ENCODE results near the gene CCNL2.

Gene CCNL2

GRCh38 chr1:1340791-1341548 lies 58.2 kb downstream of the CCNL2 start:
- no peak for DNase-seq

- no peak for DNase-seq
Measured at GRCh38 chr1:1340185-1340584, 59.0 kb downstream of the CCNL2 start.

DNA sequence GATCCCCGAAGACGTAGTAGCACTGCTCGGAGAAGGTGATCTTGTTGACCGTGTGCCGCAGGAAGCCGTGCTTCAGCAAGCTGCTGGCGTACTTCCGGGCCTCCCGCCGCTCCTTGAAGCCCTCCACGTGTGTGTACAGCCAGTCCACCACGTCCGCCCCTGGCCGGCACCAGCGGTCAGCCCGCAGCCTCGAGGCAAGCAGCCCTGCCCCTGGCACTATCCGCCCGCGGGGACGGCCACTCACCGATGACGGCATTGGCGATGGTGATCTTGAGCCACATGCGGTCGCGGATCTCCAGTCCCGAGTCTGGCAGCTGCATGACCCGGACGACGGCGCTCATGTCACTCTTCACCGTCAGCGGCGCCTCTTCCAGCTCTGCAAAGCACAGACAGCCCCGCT lies 60.9 kb downstream of the CCNL2 start:
- no peak for DNase-seq

DNA sequence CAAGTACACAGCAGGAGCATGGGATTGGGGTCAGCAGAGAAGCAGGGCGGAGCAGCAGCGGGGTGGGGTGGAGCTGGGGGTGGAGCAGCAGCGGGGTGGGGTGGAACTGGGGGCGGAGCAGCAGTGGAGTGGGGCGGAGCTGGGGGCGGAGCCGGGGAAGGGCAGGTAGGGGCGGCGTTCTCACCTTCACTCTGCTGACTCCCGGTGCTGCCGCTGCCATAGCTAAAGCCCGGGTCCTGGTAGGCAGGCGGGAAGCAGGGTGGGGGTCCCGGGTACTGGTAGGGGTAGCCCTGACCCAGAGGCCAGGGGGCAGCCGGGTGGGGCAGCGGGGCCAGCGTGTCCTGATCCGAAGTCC lies 61.4 kb downstream of the CCNL2 start:
- DNase-seq = peak; percentile 38

DNA sequence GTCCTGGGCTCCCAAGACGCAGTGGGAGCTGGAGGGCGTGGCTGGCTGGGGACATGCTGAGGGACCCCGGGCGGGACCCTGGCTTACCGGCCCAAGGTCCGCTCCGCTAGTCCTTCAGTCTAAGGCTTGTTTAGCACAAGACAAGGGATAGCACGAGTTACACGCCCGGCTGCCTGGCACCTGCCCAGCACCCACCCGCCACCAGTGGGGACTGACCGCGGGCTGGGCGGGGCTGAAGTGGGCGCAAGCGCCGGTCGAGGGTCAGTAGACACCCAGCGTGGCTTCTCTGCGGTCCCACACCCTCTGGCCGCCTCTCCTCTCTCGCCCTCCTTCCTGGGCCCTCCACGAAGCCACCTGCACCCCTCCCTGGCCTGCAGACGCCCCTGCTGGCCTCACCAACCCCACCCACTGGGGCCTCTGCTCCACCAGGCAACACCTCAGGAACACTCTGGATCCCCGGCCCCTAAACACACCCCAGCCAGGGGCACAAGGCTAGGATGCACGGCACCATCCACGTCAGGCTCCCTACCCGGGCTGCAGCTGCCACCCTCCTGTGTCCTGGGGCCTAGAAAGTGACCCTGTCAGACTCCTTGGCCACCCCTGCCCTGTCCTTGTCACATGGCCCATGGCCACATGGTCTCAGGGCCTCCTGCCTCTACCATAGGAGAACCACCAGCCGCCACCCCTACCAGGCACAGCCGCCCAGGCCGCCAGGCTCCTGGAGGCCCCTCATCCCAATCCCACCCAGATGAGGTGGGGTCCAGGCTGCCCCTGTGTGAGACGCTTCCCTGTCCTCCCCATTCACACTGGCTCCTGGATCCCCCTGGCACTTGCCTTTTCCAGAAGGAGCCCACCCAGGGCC lies 62.0 kb downstream of the CCNL2 start:
- no peak for DNase-seq

- no peak for DNase-seq
Measured at GRCh38 chr1:1336446-1336845, 62.7 kb downstream of the CCNL2 start.

DNA sequence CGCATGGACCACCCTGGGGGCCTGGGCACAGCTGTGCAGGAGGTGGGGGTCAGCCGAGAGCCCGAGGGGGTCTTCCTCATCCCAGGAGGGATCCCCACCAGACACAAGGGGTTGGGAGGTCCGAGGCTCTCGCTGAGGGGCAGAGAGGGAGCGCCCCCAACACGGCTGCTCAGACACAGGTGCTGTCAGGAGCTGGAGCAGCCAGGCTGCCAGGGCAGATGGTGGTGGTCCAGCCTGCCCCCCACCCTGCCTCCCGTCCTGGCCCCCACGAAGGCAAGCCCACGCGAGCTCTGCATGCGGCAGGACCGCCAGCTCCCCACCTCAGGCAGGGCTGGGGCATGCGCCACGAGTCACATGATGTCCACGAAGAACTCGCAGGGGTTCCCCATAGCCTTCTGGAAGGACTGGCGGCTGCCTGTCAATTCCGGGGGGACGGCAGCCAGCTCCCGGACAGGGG lies 63.3 kb downstream of the CCNL2 start:
- no peak for DNase-seq

Measured in CD4-positive, alpha-beta T cell treated with Interleukin-17A for 1 hour (primary cell).